Bronchial epithelial cell (primary cell): ENCODE data around the gene PRKAR2A. TPM values are rescaled to one million over a fixed set of nuclear protein-coding genes. Genes with fewer than 3 reads are reported as not detected.

Source experiments
- DNase-seq: peaks from one replicate; pipeline ENCODE4 v3.0.0-alpha.2; 2010; ENCODE audit warnings: low read depth
- FAIRE-seq: peaks from 2 replicates; lab custom pipeline; 2011; peaks lifted over from hg19 to GRCh38; lab: Jason Lieb, UNC
- H3K27me3 ChIP-seq: 2 replicates; pipeline ENCODE4 v1.5.1; 2011; ENCODE audit warnings: low read length; ENCODE audit not compliant: control insufficient read depth, insufficient read depth
- H3K36me3 ChIP-seq: 2 replicates; pipeline ENCODE4 v1.5.1; 2011; ENCODE audit warnings: low read length; ENCODE audit not compliant: control insufficient read depth, insufficient read depth
- H3K4me3 ChIP-seq: 2 replicates; pipeline ENCODE4 v1.5.1; 2011; ENCODE audit warnings: mild to moderate bottlenecking, low read depth, low read length, control low read depth
- CTCF ChIP-seq: IDR thresholded peaks from 2 replicates; pipeline ENCODE4 v1.5.1; 2011; ENCODE audit warnings: mild to moderate bottlenecking, moderate library complexity, low read length, control low read depth, inconsistent platforms; ENCODE audit not compliant: insufficient read depth, severe bottlenecking
- total RNA-seq: library from RNA; depleted of rRNA; stranded (reverse); fragments of >200 nt; gene quantifications from 2 replicates; pipeline ENCODE4 v1.2.1, GENCODE V29; 2014

The PRKAR2A gene
- total RNA-seq, 1 donor from 2014 or later = 28.7 TPM

GRCh38 chr3:48851407-48851806 is 3.7 kb upstream of the PRKAR2A start:
- FAIRE-seq (no peak), DNase-seq (no peak)

GRCh38 chr3:48848816-48849515 is 1.3 kb upstream of the PRKAR2A start:
- Histone ChIP-seq H3K4me3 (no peak overlapping the region), H3K27me3 (no peaks in the 10 kb centered on the region), H3K36me3 (no peaks in the 10 kb centered on the region)
- no peak for FAIRE-seq
- no peak for TF ChIP-seq CTCF
- no peak for DNase-seq

More at GRCh38 chr3:48851407-48851806, 3.7 kb upstream of the PRKAR2A start:
- Histone ChIP-seq H3K4me3 (no peak overlapping the region), H3K27me3 (no peaks in the 10 kb centered on the region), H3K36me3 (no peaks in the 10 kb centered on the region)
- no peak for TF ChIP-seq CTCF

GRCh38 chr3:48847053-48847503 is 596 bp downstream of the PRKAR2A start:
- FAIRE-seq = no peak
- H3K27me3 ChIP-seq = no peaks in the 10 kb centered on the region
- TF ChIP-seq CTCF = no peak
- no peaks in the 10 kb centered on the region for H3K36me3 ChIP-seq
- DNase-seq = peak; percentile 66
- H3K4me3 ChIP-seq = peak overlapping the region; percentile 80

- FAIRE-seq (no peak), DNase-seq (no peak)
- no peaks in the 10 kb centered on the region for H3K36me3 ChIP-seq
- no peak for TF ChIP-seq CTCF
- H3K27me3 ChIP-seq = no peaks in the 10 kb centered on the region
- no peak overlapping the region for H3K4me3 ChIP-seq
Observed at GRCh38 chr3:48845170-48845569, 2.5 kb downstream of the PRKAR2A start.

GRCh38 chr3:48837163-48837562 is 10.5 kb downstream of the PRKAR2A start:
- H3K4me3 ChIP-seq = no peak overlapping the region
- TF ChIP-seq CTCF = no peak
- FAIRE-seq (no peak), DNase-seq (no peak)
- H3K36me3 ChIP-seq = no peaks in the 10 kb centered on the region
- no peaks in the 10 kb centered on the region for H3K27me3 ChIP-seq
